Lung (tissue), 12 donors: ENCODE data around the gene PRKCZ. TPM values are rescaled to one million over a fixed set of nuclear protein-coding genes. Genes with fewer than 3 reads are reported as not detected.

ENCODE experiments used
- ATAC-seq: fragments of 200-7000 bp; cut with Tn5 transposase; one replicate; pipeline ENCODE4 v1.9.1; 2020; ENCODE audit warnings: moderate number of reproducible peaks; ENCODE audit not compliant: insufficient read depth, low FRiP score
- DNase-seq, 3 donors: peaks; one replicate each; pipeline ENCODE4 v3.0.0-alpha.2; 2013 to 2017
- H3K27ac ChIP-seq, 2 donors: one replicate each; pipeline ENCODE4 v1.5.1; 2013; ENCODE audit warnings: mild to moderate bottlenecking in 2 of 2, moderate library complexity in 2 of 2, control low read depth in 1 of 2, inconsistent platforms in 1 of 2, low read depth in 1 of 2, low read length in 1 of 2
- H3K27me3 ChIP-seq, 3 donors: one replicate each; pipeline ENCODE4 v1.5.1; 2013; ENCODE audit warnings: low read length in 2 of 3; ENCODE audit not compliant: control insufficient read depth in 3 of 3, insufficient read depth in 3 of 3
- H3K36me3 ChIP-seq, 4 donors: one replicate each; pipeline ENCODE4 v1.5.1; 2013; ENCODE audit warnings: low read length in 4 of 4, mild to moderate bottlenecking in 1 of 4, moderate library complexity in 1 of 4; ENCODE audit not compliant: control insufficient read depth in 4 of 4, insufficient read depth in 4 of 4
- H3K4me1 ChIP-seq, 5 donors: one replicate each; pipeline ENCODE4 v1.5.1; 2013; ENCODE audit warnings: low read length in 5 of 5, mild to moderate bottlenecking in 2 of 5, moderate library complexity in 1 of 5; ENCODE audit not compliant: control insufficient read depth in 5 of 5, insufficient read depth in 5 of 5
- H3K4me3 ChIP-seq: one replicate; pipeline ENCODE4 v1.5.1; 2013; ENCODE audit warnings: mild to moderate bottlenecking, control low read depth, moderate library complexity
- H3K9ac ChIP-seq, 2 donors: one replicate each; pipeline ENCODE4 v1.5.1; 2013; ENCODE audit warnings: low read length in 2 of 2, control low read depth in 1 of 2; ENCODE audit not compliant: insufficient read depth in 1 of 2
- H3K9me3 ChIP-seq, 4 donors: one replicate each; pipeline ENCODE4 v1.5.1; 2013; ENCODE audit warnings: low read length in 3 of 4, mild to moderate bottlenecking in 1 of 4, moderate library complexity in 1 of 4; ENCODE audit not compliant: control insufficient read depth in 4 of 4, insufficient read depth in 3 of 4
- WGBS, 2 donors: extraction: QIAGEN DNeasy Blood & Tissue Kit; methylation state at CpG; one replicate each; pipeline ENCODE4 v1.1.7; 2013; 5-methylcytosine and 5-hydroxymethylcytosine counted together
- polyA plus RNA-seq, 2 donors: library from polyadenylated mRNA; stranded (reverse); fragments of 200-250 nt; gene quantifications; one replicate each; pipeline ENCODE4 v1.2.1, GENCODE V29; 2013
- total RNA-seq, 2 donors: library from RNA; depleted of rRNA in 1 of 2; stranded (reverse); fragments of >200 nt in 1 of 2; gene quantifications; one replicate each; pipeline ENCODE4 v1.2.1, GENCODE V29; 2014 to 2021
- TF ChIP-seq, protein P1 (sequence below): IDR thresholded peaks from 2 replicates; pipeline ENCODE4 v1.5.1; 2012; ENCODE audit warnings: mild to moderate bottlenecking; ENCODE audit errors: control extremely low read depth, extremely low read depth
- donor health status: control.
- donor health status: control.
- donor health status: Bipolar disorder and iron deficiency.
- donor health status: healthy.
- donor health status: DM: yes; HTN: yes; CAD: no.

The PRKCZ gene
- total and polyA plus RNA-seq, 4 donors: 55.2 to 149 (median 117) TPM

DNA sequence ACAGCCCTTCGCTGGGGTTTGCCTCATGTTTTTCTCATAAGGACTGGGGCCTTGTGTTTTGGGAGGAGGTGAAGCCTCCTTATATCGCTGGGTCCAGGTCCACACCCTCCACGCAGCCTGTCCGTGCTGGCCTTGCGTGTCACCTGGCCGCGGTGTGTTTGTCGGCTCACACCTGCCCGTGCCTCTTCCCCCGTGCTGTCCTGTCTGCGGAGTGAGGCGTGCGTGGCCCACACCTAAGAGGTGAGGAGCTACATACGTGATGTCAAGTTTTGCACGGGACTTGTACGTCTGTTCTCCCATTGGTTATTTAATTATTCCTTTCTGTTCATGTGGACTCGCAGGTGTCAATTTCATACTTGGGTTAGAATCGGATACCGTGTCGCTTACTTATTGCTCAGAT lies 30.7 kb downstream of the PRKCZ start:
- H3K4me3 ChIP-seq: no peak overlapping the region
- DNase-seq: no peak
- 97 to 98% methylated on average over 20 of the region's 20 CpGs for WGBS, 2 donors
- TF ChIP-seq, protein P1, sequence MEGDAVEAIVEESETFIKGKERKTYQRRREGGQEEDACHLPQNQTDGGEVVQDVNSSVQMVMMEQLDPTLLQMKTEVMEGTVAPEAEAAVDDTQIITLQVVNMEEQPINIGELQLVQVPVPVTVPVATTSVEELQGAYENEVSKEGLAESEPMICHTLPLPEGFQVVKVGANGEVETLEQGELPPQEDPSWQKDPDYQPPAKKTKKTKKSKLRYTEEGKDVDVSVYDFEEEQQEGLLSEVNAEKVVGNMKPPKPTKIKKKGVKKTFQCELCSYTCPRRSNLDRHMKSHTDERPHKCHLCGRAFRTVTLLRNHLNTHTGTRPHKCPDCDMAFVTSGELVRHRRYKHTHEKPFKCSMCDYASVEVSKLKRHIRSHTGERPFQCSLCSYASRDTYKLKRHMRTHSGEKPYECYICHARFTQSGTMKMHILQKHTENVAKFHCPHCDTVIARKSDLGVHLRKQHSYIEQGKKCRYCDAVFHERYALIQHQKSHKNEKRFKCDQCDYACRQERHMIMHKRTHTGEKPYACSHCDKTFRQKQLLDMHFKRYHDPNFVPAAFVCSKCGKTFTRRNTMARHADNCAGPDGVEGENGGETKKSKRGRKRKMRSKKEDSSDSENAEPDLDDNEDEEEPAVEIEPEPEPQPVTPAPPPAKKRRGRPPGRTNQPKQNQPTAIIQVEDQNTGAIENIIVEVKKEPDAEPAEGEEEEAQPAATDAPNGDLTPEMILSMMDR: no peak
- no peak for ATAC-seq
- H3K9ac ChIP-seq: no peak overlapping the region
- H3K27me3 ChIP-seq: no peaks in the 10 kb centered on the region
- H3K36me3 ChIP-seq: peaks cover 0 to 6% (median 0%) of the 10 kb centered on the region in 4 donors
- peaks cover 0 to 20% (median 3%) of the 10 kb centered on the region in 4 donors for H3K9me3 ChIP-seq
- H3K4me1 ChIP-seq: no peaks in the 10 kb centered on the region
- no peak overlapping the region for H3K27ac ChIP-seq

DNA sequence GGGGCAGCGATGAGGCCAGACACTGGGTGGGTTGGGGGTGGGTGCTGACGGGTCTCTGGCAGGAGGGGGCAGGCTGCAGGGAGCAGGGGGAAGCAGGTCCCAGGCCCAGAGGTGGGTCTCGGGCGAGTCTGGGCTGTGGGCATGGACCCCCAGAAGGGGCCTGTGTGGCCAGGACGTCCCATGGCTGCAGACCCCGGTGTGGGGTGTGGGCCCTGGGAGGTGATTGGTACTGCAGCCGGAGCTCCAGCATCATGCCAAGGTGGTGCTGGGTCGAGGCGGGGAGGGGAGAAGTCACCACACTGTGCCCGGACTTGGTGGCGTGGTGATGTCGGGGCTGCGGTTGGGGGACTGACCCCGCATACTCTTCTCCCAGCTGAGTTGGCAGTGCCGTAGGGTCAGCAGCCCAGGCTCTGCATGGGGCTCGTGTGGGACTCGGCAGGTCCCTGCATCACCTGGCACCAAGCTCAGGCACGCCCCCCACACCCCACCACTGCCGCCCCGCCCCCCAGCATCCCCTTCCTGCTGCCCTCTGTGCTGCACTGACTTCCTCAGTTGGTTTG lies 31.2 kb downstream of the PRKCZ start:
- WGBS, 2 donors: 92 to 94% methylated on average over 20 of the region's 20 CpGs
- Histone ChIP-seq H3K36me3 (peaks cover 0 to 6% (median 0%) of the 10 kb centered on the region in 4 donors), H3K9ac (no peak overlapping the region), H3K27me3 (no peaks in the 10 kb centered on the region), H3K4me1 (no peaks in the 10 kb centered on the region), H3K27ac (no peak overlapping the region), H3K9me3 (peaks cover 0 to 20% (median 3%) of the 10 kb centered on the region in 4 donors), H3K4me3 (no peak overlapping the region)
- DNase-seq (no peak), ATAC-seq (no peak)
- TF ChIP-seq, protein P1: no peak

DNA sequence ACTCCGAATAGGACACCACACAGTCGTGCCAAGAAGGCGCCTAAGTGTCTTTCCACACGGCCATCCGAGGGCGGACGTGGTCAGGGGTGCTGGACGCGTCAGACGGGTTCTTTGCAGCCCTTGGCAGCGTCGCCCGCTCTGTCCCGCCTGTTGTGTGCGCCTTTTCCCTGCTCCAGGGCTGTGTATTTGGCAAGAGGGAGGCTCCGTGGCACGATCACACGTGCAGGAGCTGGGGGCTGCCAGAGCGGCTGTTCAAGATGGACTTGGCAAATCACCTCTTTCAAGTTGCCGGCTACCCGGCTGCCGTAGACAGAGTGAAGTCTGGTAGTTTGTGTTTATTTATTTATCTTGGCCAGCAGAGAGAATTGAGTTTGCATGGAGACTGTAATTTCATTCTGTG lies 31.9 kb downstream of the PRKCZ start:
- Histone ChIP-seq H3K27me3 (no peaks in the 10 kb centered on the region), H3K4me1 (no peaks in the 10 kb centered on the region), H3K9ac (no peak overlapping the region), H3K4me3 (no peak overlapping the region), H3K9me3 (peaks cover 0 to 16% (median 3%) of the 10 kb centered on the region in 4 donors), H3K27ac (peak overlapping the region in 1 of 2 donors; percentile 6), H3K36me3 (peaks cover 0 to 5% (median 0%) of the 10 kb centered on the region in 4 donors)
- ATAC-seq (no peak), DNase-seq (no peak)
- TF ChIP-seq, protein P1: no peak
- WGBS, 2 donors: 86 to 90% methylated on average over 22 of the region's 22 CpGs

DNA sequence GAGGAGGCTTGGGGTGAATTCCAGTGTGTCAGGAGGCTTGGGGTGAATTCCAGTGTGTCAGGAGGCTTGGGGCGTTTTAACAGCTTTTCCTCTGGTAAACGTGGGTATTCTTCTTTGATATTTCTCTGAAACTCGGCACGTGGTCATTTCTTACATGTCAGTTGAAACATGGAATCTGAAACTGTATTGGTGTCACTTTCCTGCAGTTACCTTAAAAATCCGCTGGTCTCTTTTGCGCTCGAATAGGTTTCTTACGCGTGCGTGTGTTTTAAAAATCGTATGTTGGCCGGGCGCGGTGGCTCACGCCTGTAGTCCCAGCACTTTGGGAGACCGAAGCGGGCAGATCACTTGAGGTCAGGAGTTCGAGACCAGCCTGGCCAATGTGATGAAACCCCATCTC lies 33.5 kb downstream of the PRKCZ start:
- no peak for DNase-seq

More for the DNA sequence above, 33.5 kb downstream of the PRKCZ start:
- peaks cover 0 to 4% (median 0%) of the 10 kb centered on the region in 4 donors for H3K36me3 ChIP-seq
- 91 to 92% methylated on average over 18 of the region's 18 CpGs for whole genome bisulfite sequencing, 2 donors
- H3K27ac ChIP-seq: no peak overlapping the region
- H3K9ac ChIP-seq: no peak overlapping the region
- no peaks in the 10 kb centered on the region for H3K4me1 ChIP-seq
- H3K9me3 ChIP-seq: peaks cover 0 to 14% (median 0%) of the 10 kb centered on the region in 4 donors
- H3K27me3 ChIP-seq: no peaks in the 10 kb centered on the region
- ATAC-seq: no peak
- no peak overlapping the region for H3K4me3 ChIP-seq
- TF ChIP-seq, protein P1: no peak
